Measurements from ENCODE around the gene NAA80. TPM values are rescaled to one million over a fixed set of nuclear protein-coding genes. Genes with fewer than 3 reads are reported as not detected.
A peak's percentile ranks its signal among the peaks of the same experiment; 100 is the strongest.

NAA80 gene
- total and polyA plus RNA-seq, 2 of the 13 experiments (the other 11 are each of a cell fraction or from before 2014, with no cell fraction given) = 3.4 to 8.7 TPM

DNA sequence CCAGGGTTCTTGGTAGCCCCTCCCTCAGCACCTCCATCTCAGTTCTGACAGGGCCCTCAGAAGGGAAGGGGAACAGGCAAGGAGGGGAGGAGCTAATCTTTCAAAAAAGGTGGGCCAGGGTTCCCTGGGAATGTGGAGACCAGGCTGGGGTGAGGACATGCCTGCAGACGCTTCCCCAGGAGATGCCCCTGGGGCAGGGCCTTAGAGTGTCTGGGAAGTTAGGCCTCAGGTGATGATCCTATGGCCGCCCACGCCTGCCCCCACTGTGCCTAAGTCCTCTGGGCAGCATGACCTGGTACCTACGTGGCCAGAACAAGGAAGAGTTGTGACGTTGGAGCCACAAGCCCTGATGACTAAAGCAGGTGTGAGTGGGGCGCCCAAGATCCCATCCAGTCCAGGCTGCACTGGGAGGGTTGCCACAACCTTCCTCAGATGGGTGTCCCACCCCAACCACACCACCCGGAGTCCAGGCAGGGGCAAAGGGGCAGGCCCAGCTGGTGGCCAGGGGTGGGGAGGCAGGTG lies 34.2 kb downstream of the NAA80 start (continued):
- TF ChIP-seq, protein P1, sequence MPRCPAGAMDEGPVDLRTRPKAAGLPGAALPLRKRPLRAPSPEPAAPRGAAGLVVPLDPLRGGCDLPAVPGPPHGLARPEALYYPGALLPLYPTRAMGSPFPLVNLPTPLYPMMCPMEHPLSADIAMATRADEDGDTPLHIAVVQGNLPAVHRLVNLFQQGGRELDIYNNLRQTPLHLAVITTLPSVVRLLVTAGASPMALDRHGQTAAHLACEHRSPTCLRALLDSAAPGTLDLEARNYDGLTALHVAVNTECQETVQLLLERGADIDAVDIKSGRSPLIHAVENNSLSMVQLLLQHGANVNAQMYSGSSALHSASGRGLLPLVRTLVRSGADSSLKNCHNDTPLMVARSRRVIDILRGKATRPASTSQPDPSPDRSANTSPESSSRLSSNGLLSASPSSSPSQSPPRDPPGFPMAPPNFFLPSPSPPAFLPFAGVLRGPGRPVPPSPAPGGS (CRISPR knock-in tag; IDR thresholded peaks at IDR 0.05) = peak; percentile 14; the same call in 1 of the 2 replicates
- TF ChIP-seq EEA1 (CRISPR knock-in tag; IDR thresholded peaks at IDR 0.05; ENCODE audit: borderline replicate concordance) (peak; percentile 67; the same call in 1 of the 2 replicates), SOX6 (IDR thresholded peaks at IDR 0.05) (no peak), SOX6 (CRISPR knock-in tag; IDR thresholded peaks at IDR 0.05) (peak; percentile 47; the same call in 1 of the 2 replicates), ZBTB7B (CRISPR knock-in tag; IDR thresholded peaks at IDR 0.05) (no peak), ZNF589 (CRISPR knock-in tag; conservative IDR thresholded peaks at IDR 0.05) (no peak), KAT8 (CRISPR knock-in tag; IDR thresholded peaks at IDR 0.05) (0 out of 2 replicates have a peak, but pooled peaks have one; percentile 49), POLR2A (IDR thresholded peaks at IDR 0.05; ENCODE audit: insufficient read depth in 1 of 2, low read depth in 2 of 2, low read length in 2 of 2) (peak in 1 of 2 experiments; percentile 24; a peak in 1 of 4 replicates), ZNF547 (CRISPR knock-in tag; IDR thresholded peaks at IDR 0.05) (0 out of 2 replicates have a peak, but pooled peaks have one; percentile 22), SPEN (CRISPR knock-in tag; IDR thresholded peaks at IDR 0.05; ENCODE audit: low read depth) (peak; percentile 33; the same call in 1 of the 2 replicates), ZSCAN25 (CRISPR knock-in tag; IDR thresholded peaks at IDR 0.05) (peak; percentile 85), NCOR1 (IDR thresholded peaks at IDR 0.05; ENCODE audit: borderline replicate concordance, low read length) (no peak), NKX3-1 (CRISPR knock-in tag; IDR thresholded peaks at IDR 0.05) (no peak), AGO2 (optimal IDR thresholded peaks at IDR 0.05; ENCODE audit: low read depth, low read length) (peak; percentile 70), HNRNPL (IDR thresholded peaks at IDR 0.05; ENCODE audit: low read depth, low read length) (peak; percentile 56; the same call in 1 of the 2 replicates)
- TF ChIP-seq, protein P2, sequence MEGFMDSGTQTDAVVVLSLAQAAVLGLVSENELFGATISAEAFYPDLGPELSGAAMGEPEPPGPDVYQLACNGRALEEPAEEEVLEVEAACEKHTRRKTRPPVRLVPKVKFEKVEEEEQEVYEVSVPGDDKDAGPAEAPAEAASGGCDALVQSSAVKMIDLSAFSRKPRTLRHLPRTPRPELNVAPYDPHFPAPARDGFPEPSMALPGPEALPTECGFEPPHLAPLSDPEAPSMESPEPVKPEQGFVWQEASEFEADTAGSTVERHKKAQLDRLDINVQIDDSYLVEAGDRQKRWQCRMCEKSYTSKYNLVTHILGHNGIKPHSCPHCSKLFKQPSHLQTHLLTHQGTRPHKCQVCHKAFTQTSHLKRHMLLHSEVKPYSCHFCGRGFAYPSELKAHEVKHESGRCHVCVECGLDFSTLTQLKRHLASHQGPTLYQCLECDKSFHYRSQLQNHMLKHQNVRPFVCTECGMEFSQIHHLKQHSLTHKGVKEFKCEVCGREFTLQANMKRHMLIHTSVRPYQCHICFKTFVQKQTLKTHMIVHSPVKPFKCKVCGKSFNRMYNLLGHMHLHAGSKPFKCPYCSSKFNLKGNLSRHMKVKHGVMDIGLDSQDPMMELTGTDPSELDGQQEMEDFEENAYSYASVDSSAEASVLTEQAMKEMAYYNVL (CRISPR knock-in tag; IDR thresholded peaks at IDR 0.05; ENCODE audit: borderline replicate concordance) = 0 out of 2 replicates have a peak, but pooled peaks have one; percentile 37
- TF ChIP-seq, protein P3, sequence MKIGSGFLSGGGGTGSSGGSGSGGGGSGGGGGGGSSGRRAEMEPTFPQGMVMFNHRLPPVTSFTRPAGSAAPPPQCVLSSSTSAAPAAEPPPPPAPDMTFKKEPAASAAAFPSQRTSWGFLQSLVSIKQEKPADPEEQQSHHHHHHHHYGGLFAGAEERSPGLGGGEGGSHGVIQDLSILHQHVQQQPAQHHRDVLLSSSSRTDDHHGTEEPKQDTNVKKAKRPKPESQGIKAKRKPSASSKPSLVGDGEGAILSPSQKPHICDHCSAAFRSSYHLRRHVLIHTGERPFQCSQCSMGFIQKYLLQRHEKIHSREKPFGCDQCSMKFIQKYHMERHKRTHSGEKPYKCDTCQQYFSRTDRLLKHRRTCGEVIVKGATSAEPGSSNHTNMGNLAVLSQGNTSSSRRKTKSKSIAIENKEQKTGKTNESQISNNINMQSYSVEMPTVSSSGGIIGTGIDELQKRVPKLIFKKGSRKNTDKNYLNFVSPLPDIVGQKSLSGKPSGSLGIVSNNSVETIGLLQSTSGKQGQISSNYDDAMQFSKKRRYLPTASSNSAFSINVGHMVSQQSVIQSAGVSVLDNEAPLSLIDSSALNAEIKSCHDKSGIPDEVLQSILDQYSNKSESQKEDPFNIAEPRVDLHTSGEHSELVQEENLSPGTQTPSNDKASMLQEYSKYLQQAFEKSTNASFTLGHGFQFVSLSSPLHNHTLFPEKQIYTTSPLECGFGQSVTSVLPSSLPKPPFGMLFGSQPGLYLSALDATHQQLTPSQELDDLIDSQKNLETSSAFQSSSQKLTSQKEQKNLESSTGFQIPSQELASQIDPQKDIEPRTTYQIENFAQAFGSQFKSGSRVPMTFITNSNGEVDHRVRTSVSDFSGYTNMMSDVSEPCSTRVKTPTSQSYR (CRISPR knock-in tag; IDR thresholded peaks at IDR 0.05; ENCODE audit: borderline replicate concordance) = no peak
- TF ChIP-seq, protein P4, sequence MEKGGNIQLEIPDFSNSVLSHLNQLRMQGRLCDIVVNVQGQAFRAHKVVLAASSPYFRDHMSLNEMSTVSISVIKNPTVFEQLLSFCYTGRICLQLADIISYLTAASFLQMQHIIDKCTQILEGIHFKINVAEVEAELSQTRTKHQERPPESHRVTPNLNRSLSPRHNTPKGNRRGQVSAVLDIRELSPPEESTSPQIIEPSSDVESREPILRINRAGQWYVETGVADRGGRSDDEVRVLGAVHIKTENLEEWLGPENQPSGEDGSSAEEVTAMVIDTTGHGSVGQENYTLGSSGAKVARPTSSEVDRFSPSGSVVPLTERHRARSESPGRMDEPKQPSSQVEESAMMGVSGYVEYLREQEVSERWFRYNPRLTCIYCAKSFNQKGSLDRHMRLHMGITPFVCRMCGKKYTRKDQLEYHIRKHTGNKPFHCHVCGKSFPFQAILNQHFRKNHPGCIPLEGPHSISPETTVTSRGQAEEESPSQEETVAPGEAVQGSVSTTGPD (CRISPR knock-in tag; IDR thresholded peaks at IDR 0.05) = peak; percentile 19; the same call in 1 of the 2 replicates
- TF ChIP-seq, protein P5, sequence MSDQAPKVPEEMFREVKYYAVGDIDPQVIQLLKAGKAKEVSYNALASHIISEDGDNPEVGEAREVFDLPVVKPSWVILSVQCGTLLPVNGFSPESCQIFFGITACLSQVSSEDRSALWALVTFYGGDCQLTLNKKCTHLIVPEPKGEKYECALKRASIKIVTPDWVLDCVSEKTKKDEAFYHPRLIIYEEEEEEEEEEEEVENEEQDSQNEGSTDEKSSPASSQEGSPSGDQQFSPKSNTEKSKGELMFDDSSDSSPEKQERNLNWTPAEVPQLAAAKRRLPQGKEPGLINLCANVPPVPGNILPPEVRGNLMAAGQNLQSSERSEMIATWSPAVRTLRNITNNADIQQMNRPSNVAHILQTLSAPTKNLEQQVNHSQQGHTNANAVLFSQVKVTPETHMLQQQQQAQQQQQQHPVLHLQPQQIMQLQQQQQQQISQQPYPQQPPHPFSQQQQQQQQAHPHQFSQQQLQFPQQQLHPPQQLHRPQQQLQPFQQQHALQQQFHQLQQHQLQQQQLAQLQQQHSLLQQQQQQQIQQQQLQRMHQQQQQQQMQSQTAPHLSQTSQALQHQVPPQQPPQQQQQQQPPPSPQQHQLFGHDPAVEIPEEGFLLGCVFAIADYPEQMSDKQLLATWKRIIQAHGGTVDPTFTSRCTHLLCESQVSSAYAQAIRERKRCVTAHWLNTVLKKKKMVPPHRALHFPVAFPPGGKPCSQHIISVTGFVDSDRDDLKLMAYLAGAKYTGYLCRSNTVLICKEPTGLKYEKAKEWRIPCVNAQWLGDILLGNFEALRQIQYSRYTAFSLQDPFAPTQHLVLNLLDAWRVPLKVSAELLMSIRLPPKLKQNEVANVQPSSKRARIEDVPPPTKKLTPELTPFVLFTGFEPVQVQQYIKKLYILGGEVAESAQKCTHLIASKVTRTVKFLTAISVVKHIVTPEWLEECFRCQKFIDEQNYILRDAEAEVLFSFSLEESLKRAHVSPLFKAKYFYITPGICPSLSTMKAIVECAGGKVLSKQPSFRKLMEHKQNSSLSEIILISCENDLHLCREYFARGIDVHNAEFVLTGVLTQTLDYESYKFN (CRISPR knock-in tag; conservative IDR thresholded peaks at IDR 0.05) = peak; percentile 38; the same call in 1 of the 2 replicates
